Measurements from ENCODE around the gene PRKN.

The PRKN gene

GRCh38 chr6:162612613-162613012, 115.0 kb downstream of the PRKN start:
- Mint-ChIP-seq H3K4me3 (no peak overlapping the region), H3K4me1 (no peaks in the 10 kb centered on the region), H3K9me3 (no peaks in the 10 kb centered on the region), H3K27ac (no peak overlapping the region), H3K27me3 (no peaks in the 10 kb centered on the region), H3K36me3 (peaks cover 2% of the 10 kb centered on the region)
- DNase-seq (ENCODE audit: low spot score in 2 of 2): no peak
- ATAC-seq (ENCODE audit: low read depth): no peak

DNA sequence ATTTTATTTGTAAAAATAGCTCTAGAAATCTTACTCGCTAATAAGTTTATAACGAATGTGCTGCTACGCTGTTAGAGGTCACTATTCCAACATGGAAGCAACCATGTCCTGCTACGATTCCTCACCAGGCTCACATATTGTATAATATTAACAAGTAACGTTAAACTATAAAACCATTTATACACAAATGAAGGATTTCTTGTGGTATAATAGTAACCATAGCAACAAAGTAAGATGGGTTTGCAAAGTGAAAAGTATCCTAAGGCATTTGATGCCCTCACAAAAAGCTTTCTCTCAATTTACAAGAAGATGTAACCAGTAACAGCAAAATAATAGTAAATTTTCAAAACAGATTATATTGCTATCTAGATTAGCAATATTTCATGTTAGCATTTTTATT, 117.2 kb downstream of the PRKN start:
- DNase-seq (ENCODE audit: low spot score in 2 of 2) (no peak), ATAC-seq (ENCODE audit: low read depth) (no peak)
- Mint-ChIP-seq H3K27me3 (no peaks in the 10 kb centered on the region), H3K4me3 (no peak overlapping the region), H3K9me3 (no peaks in the 10 kb centered on the region), H3K4me1 (no peaks in the 10 kb centered on the region), H3K36me3 (peaks cover 2% of the 10 kb centered on the region), H3K27ac (no peak overlapping the region)

DNA sequence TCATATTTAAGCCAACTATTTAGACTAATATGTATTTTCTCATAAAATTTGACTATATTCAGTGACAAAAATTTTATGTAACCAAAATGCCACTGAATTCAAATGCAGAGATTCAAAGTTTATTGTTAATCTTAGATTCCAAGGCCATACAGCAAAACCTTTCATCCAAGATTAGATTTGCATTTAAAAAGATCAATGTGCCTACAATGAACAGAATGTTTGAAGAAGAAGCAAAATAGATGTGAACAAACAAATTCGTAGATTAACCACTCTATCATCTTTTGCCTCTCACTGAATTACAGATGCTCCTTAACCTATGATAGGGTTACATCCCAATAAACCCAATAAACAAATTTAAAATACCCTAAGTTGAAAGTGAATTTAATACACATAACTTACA, 121.7 kb downstream of the PRKN start:
- ATAC-seq (ENCODE audit: low read depth) (no peak), DNase-seq (ENCODE audit: low spot score in 2 of 2) (no peak)
- H3K27ac Mint-ChIP-seq: no peak overlapping the region
- H3K4me3 Mint-ChIP-seq: no peak overlapping the region
- no peaks in the 10 kb centered on the region for H3K4me1 Mint-ChIP-seq
- peaks cover 2% of the 10 kb centered on the region for H3K9me3 Mint-ChIP-seq
- H3K36me3 Mint-ChIP-seq: peaks cover 2% of the 10 kb centered on the region
- H3K27me3 Mint-ChIP-seq: no peaks in the 10 kb centered on the region

- no peaks in the 10 kb centered on the region for H3K27me3 Mint-ChIP-seq
- no peak for ATAC-seq (ENCODE audit: low read depth)
- no peak for DNase-seq (ENCODE audit: low spot score in 2 of 2)
- peaks cover 4% of the 10 kb centered on the region for H3K9me3 Mint-ChIP-seq
- no peaks in the 10 kb centered on the region for H3K4me1 Mint-ChIP-seq
- H3K36me3 Mint-ChIP-seq: peaks cover 2% of the 10 kb centered on the region
- H3K27ac Mint-ChIP-seq: no peak overlapping the region
- H3K4me3 Mint-ChIP-seq: no peak overlapping the region
Observed at GRCh38 chr6:162603231-162604015, 124.1 kb downstream of the PRKN start.

DNA sequence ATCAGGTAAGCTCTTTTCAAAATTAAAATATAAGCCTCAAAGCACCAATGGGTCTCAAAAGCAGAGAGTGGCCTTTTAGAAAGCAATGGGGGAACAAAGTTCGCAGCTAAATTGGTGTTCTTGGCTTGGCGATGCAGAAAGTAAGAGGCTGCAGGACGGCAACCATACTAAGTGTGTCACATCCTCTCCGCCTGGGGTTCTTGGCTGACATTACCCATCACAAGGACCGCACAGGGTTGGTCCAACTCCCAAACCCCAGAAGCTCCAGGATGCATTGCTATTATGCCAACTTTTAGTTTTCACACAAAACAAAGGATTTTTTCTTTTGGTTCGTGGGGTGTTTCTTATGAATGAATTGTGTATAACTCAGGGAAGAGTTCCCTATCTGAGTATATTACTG, 124.8 kb downstream of the PRKN start:
- no peak overlapping the region for H3K4me3 Mint-ChIP-seq
- no peaks in the 10 kb centered on the region for H3K27me3 Mint-ChIP-seq
- peaks cover 2% of the 10 kb centered on the region for H3K36me3 Mint-ChIP-seq
- no peak for DNase-seq (ENCODE audit: low spot score in 2 of 2)
- no peak for ATAC-seq (ENCODE audit: low read depth)
- no peaks in the 10 kb centered on the region for H3K4me1 Mint-ChIP-seq
- peaks cover 4% of the 10 kb centered on the region for H3K9me3 Mint-ChIP-seq
- H3K27ac Mint-ChIP-seq: no peak overlapping the region

GRCh38 chr6:162596676-162597075, 130.9 kb downstream of the PRKN start:
- no peak overlapping the region for H3K27ac Mint-ChIP-seq
- DNase-seq (ENCODE audit: low spot score in 2 of 2): no peak
- H3K27me3 Mint-ChIP-seq: no peaks in the 10 kb centered on the region
- peaks cover 4% of the 10 kb centered on the region for H3K36me3 Mint-ChIP-seq
- H3K4me3 Mint-ChIP-seq: no peak overlapping the region
- no peak for ATAC-seq (ENCODE audit: low read depth)
- peaks cover 4% of the 10 kb centered on the region for H3K9me3 Mint-ChIP-seq
- H3K4me1 Mint-ChIP-seq: no peaks in the 10 kb centered on the region

- Mint-ChIP-seq H3K36me3 (peaks cover 2% of the 10 kb centered on the region), H3K9me3 (peaks cover 2% of the 10 kb centered on the region), H3K4me1 (no peaks in the 10 kb centered on the region), H3K27me3 (no peaks in the 10 kb centered on the region), H3K27ac (no peak overlapping the region), H3K4me3 (no peak overlapping the region)
- no peak for ATAC-seq (ENCODE audit: low read depth)
- DNase-seq (ENCODE audit: low spot score in 2 of 2): no peak
Observed at GRCh38 chr6:162591517-162591916, 136.0 kb downstream of the PRKN start.

GRCh38 chr6:162581988-162582780, 145.4 kb downstream of the PRKN start:
- Mint-ChIP-seq H3K36me3 (no peaks in the 10 kb centered on the region), H3K4me3 (no peak overlapping the region), H3K27me3 (no peaks in the 10 kb centered on the region), H3K4me1 (peaks cover 7% of the 10 kb centered on the region), H3K9me3 (peaks cover 3% of the 10 kb centered on the region), H3K27ac (no peak overlapping the region)
- DNase-seq (ENCODE audit: low spot score in 2 of 2) (no peak), ATAC-seq (ENCODE audit: low read depth) (no peak)

GRCh38 chr6:162580619-162581018, 146.9 kb downstream of the PRKN start:
- H3K4me3 Mint-ChIP-seq: no peak overlapping the region
- no peaks in the 10 kb centered on the region for H3K36me3 Mint-ChIP-seq
- peaks cover 3% of the 10 kb centered on the region for H3K9me3 Mint-ChIP-seq
- ATAC-seq (ENCODE audit: low read depth) (no peak), DNase-seq (ENCODE audit: low spot score in 2 of 2) (no peak)
- no peaks in the 10 kb centered on the region for H3K27me3 Mint-ChIP-seq
- no peak overlapping the region for H3K27ac Mint-ChIP-seq
- H3K4me1 Mint-ChIP-seq: peaks cover 7% of the 10 kb centered on the region

DNA sequence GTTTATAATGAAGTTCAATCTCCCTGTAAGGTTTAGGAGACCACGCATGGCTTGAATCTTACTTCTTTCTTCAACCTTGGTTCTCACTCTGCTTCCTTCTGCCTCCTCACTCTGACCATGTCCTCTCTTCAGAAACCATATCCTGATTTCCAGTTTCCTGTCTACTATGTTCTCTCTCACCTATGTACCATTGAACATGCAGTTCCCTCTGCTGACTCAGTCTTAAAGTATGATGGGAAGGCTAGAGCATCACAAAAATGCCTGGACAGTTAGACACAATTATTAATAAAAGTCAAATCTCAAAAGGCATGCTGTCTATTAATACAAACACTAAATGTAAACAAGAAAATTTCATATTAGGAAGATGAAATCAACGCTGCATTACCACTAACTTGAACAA, 151.6 kb downstream of the PRKN start:
- Mint-ChIP-seq H3K9me3 (peaks cover 3% of the 10 kb centered on the region), H3K4me3 (no peak overlapping the region), H3K4me1 (peaks cover 6% of the 10 kb centered on the region), H3K36me3 (no peaks in the 10 kb centered on the region), H3K27me3 (no peaks in the 10 kb centered on the region), H3K27ac (no peak overlapping the region)
- DNase-seq (ENCODE audit: low spot score in 2 of 2): no peak
- ATAC-seq (ENCODE audit: low read depth): no peak

GRCh38 chr6:162572240-162572639, 155.3 kb downstream of the PRKN start:
- Mint-ChIP-seq H3K9me3 (peaks cover 6% of the 10 kb centered on the region), H3K27ac (no peak overlapping the region), H3K4me3 (no peak overlapping the region), H3K36me3 (peaks cover 10% of the 10 kb centered on the region), H3K4me1 (no peaks in the 10 kb centered on the region), H3K27me3 (no peaks in the 10 kb centered on the region)
- DNase-seq (ENCODE audit: low spot score in 2 of 2): no peak
- no peak for ATAC-seq (ENCODE audit: low read depth)

GRCh38 chr6:162568266-162568665, 159.3 kb downstream of the PRKN start:
- Mint-ChIP-seq H3K36me3 (peaks cover 28% of the 10 kb centered on the region), H3K4me3 (no peak overlapping the region), H3K9me3 (peaks cover 21% of the 10 kb centered on the region), H3K27me3 (no peaks in the 10 kb centered on the region), H3K27ac (no peak overlapping the region), H3K4me1 (no peaks in the 10 kb centered on the region)
- ATAC-seq (ENCODE audit: low read depth) (no peak), DNase-seq (ENCODE audit: low spot score in 2 of 2) (no peak)

DNA sequence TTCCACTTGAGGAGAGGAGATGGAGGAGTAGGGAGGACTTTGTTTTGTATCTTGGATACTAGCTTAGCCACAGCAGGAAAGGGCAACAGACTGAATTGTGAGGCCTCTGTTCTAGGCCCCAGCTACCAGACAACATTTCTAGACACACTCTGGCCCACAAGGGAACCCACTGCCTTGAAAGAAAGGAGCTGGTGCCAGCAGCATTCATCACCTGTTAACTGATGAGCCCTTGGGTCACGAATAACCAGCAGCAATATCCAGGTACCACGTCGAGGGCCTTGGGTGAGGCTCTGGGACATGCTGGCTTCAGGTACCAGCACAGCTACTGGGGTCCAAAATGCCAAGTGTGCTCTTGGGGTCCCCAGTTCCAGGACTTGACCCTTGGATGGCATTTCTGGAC, 165.5 kb downstream of the PRKN start:
- no peaks in the 10 kb centered on the region for H3K27me3 Mint-ChIP-seq
- no peaks in the 10 kb centered on the region for H3K4me1 Mint-ChIP-seq
- ATAC-seq (ENCODE audit: low read depth): no peak
- H3K36me3 Mint-ChIP-seq: peaks cover 23% of the 10 kb centered on the region
- peaks cover 15% of the 10 kb centered on the region for H3K9me3 Mint-ChIP-seq
- no peak overlapping the region for H3K27ac Mint-ChIP-seq
- no peak overlapping the region for H3K4me3 Mint-ChIP-seq
- DNase-seq (ENCODE audit: low spot score in 2 of 2): no peak

- H3K27me3 Mint-ChIP-seq: no peaks in the 10 kb centered on the region
- H3K9me3 Mint-ChIP-seq: peaks cover 10% of the 10 kb centered on the region
- no peak overlapping the region for H3K27ac Mint-ChIP-seq
- H3K4me3 Mint-ChIP-seq: no peak overlapping the region
- ATAC-seq (ENCODE audit: low read depth): no peak
- no peaks in the 10 kb centered on the region for H3K4me1 Mint-ChIP-seq
- no peak for DNase-seq (ENCODE audit: low spot score in 2 of 2)
- peaks cover 18% of the 10 kb centered on the region for H3K36me3 Mint-ChIP-seq
Observed at GRCh38 chr6:162560891-162561290, 166.7 kb downstream of the PRKN start.

Measured in memory B cell (primary cell).